ENCODE data around the gene KDM1B. TPM values are rescaled to one million over a fixed set of nuclear protein-coding genes. Genes with fewer than 3 reads are reported as not detected.
A peak's percentile ranks its signal among the peaks of the same experiment; 100 is the strongest.

The KDM1B gene
- total and polyA plus RNA-seq, 9 of the 15 experiments (the other 6 are each of a cell fraction or from before 2014, with no cell fraction given), result 1.4 to 58.9 (median 36.3) TPM

GRCh38 chr6:18242062-18242851, 87.0 kb downstream of the KDM1B start (continued):
- 0 out of 2 replicates have a peak, but pooled peaks have one; percentile 51 for TF ChIP-seq CTBP1 (IDR thresholded peaks at IDR 0.05; ENCODE audit: borderline replicate concordance)
- peak; percentile 26; the same call in 1 of the 2 replicates for TF ChIP-seq DIDO1 (tag; IDR thresholded peaks at IDR 0.05; ENCODE audit: low read depth)
- TF ChIP-seq, protein P1, sequence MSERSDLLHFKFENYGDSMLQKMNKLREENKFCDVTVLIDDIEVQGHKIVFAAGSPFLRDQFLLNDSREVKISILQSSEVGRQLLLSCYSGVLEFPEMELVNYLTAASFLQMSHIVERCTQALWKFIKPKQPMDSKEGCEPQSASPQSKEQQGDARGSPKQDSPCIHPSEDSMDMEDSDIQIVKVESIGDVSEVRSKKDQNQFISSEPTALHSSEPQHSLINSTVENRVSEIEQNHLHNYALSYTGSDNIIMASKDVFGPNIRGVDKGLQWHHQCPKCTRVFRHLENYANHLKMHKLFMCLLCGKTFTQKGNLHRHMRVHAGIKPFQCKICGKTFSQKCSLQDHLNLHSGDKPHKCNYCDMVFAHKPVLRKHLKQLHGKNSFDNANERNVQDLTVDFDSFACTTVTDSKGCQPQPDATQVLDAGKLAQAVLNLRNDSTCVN (CRISPR knock-in tag; IDR thresholded peaks at IDR 0.05), result no peak
- peak; percentile 99 for TF ChIP-seq ZNF175 (CRISPR knock-in tag; IDR thresholded peaks at IDR 0.05; ENCODE audit: low read depth)
- peak; percentile 99 for TF ChIP-seq ZNF589 (CRISPR knock-in tag; IDR thresholded peaks at IDR 0.05; ENCODE audit: low read depth)
- TF ChIP-seq, protein P2, sequence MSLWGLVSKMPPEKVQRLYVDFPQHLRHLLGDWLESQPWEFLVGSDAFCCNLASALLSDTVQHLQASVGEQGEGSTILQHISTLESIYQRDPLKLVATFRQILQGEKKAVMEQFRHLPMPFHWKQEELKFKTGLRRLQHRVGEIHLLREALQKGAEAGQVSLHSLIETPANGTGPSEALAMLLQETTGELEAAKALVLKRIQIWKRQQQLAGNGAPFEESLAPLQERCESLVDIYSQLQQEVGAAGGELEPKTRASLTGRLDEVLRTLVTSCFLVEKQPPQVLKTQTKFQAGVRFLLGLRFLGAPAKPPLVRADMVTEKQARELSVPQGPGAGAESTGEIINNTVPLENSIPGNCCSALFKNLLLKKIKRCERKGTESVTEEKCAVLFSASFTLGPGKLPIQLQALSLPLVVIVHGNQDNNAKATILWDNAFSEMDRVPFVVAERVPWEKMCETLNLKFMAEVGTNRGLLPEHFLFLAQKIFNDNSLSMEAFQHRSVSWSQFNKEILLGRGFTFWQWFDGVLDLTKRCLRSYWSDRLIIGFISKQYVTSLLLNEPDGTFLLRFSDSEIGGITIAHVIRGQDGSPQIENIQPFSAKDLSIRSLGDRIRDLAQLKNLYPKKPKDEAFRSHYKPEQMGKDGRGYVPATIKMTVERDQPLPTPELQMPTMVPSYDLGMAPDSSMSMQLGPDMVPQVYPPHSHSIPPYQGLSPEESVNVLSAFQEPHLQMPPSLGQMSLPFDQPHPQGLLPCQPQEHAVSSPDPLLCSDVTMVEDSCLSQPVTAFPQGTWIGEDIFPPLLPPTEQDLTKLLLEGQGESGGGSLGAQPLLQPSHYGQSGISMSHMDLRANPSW (CRISPR knock-in tag; IDR thresholded peaks at IDR 0.05), result no peak
- TF ChIP-seq PBX2 (CRISPR knock-in tag; IDR thresholded peaks at IDR 0.05; ENCODE audit: low read depth), result no peak
- TF ChIP-seq PBX2 (tag; conservative IDR thresholded peaks at IDR 0.05; ENCODE audit: low read depth), result peak; percentile 68
- TF ChIP-seq, protein P3, sequence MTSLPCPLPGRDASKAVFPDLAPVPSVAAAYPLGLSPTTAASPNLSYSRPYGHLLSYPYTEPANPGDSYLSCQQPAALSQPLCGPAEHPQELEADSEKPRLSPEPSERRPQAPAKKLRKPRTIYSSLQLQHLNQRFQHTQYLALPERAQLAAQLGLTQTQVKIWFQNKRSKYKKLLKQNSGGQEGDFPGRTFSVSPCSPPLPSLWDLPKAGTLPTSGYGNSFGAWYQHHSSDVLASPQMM (CRISPR knock-in tag; IDR thresholded peaks at IDR 0.05), result no peak
- no peak for TF ChIP-seq ZNF436 (CRISPR knock-in tag; IDR thresholded peaks at IDR 0.05)
- TF ChIP-seq MECOM (CRISPR knock-in tag; IDR thresholded peaks at IDR 0.05), result peak; percentile 6; the same call in 1 of the 2 replicates
- TF ChIP-seq SMAD3 (CRISPR knock-in tag; conservative IDR thresholded peaks at IDR 0.05), result peak; percentile 53; the same call in 1 of the 2 replicates
- peak; percentile 96; the same call in 1 of the 2 replicates for TF ChIP-seq DMBX1 (CRISPR knock-in tag; IDR thresholded peaks at IDR 0.05; ENCODE audit: borderline replicate concordance)
- peak; percentile 81 for TF ChIP-seq JUND (IDR thresholded peaks at IDR 0.05; ENCODE audit: borderline replicate concordance, low read depth, low read length)
- peak; percentile 44; the same call in 1 of the 3 replicates for TF ChIP-seq JUND (tag; IDR thresholded peaks at IDR 0.05; ENCODE audit: borderline replicate concordance, low read depth, low read length)
- TF ChIP-seq, protein P4, sequence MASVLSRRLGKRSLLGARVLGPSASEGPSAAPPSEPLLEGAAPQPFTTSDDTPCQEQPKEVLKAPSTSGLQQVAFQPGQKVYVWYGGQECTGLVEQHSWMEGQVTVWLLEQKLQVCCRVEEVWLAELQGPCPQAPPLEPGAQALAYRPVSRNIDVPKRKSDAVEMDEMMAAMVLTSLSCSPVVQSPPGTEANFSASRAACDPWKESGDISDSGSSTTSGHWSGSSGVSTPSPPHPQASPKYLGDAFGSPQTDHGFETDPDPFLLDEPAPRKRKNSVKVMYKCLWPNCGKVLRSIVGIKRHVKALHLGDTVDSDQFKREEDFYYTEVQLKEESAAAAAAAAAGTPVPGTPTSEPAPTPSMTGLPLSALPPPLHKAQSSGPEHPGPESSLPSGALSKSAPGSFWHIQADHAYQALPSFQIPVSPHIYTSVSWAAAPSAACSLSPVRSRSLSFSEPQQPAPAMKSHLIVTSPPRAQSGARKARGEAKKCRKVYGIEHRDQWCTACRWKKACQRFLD (CRISPR knock-in tag; IDR thresholded peaks at IDR 0.05), result peak; percentile 94; the same call in 1 of the 2 replicates
- TF ChIP-seq YY1 (IDR thresholded peaks at IDR 0.05; ENCODE audit: borderline replicate concordance in 1 of 3, control insufficient read depth in 1 of 3, extremely low read depth in 1 of 3, insufficient read depth in 3 of 3, insufficient read length in 1 of 3, insufficient replicate concordance in 2 of 3, low read depth in 1 of 3, low read length in 2 of 3), result peak in 1 of 3 experiments; percentile 58

Data from K562 (cell line).